HG03108 (cell line): ENCODE measurements around the gene SREBF1.

ENCODE experiments used
- ATAC-seq: cut with Tn5 transposase; IDR thresholded peaks from one replicate; pipeline ENCODE4 v1.9.1; 2021; ENCODE audit warnings: moderate library complexity; ENCODE audit not compliant: unreplicated experiment

The SREBF1 gene

DNA sequence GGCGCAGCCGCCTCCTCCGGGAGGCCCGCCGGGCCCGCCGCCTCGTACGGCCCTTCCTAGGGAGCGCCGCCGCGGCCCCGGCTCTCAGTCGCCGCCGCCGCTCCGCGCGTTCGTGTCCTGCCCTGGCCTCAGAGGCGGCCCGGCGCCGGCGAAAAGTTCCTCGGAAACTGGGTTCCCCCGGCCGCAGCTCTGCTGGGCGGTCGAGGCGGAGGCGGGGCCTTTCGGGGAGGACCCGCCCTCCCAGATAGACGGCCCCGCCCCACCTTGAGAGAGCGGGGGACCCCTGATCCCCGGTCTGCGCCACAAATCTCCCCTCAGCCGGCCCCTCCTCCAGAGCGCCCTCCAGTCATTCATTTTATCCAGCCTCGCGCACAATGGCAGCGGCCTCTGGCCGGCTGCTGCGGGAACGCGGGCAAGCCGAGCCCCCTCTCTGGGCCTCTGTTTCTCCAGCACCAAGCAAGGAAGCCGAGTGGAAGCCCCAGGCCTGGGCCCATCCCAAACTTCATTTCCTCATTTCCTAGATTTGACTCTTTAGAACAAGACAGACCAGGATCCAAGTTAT lies at the start of gene SREBF1:
SREBF1 (minus strand) TSS at position 169 of the 562 bp plus-strand sequence. CDS start 169 bp downstream, outside the sequence.
- peak; percentile 22 for ATAC-seq

- no peak for ATAC-seq
Measured at GRCh38 chr17:17886226-17886625, 49.4 kb upstream of the SREBF1 start.

- ATAC-seq: no peak
Measured at GRCh38 chr17:17884391-17885357, 47.9 kb upstream of the SREBF1 start.

DNA sequence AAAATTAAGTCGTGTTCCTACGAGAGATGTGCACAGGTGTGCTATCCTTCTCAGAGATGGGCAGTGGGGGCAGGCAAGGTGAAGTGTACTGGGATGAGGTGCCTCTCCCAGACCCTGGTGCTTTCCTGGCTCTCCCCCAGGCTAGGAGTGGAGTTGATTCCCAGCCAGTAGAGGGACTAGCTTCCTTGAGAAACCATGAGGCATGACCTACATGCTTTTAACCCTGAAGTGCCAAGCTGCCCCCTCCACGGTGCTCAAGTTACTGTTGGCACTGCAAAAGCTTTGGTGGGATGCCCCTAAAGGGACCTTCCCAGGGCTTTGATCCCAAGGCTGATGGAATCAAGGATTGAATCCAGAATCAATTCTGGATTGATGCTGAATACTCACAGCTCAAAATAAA lies 47.0 kb upstream of the SREBF1 start:
- no peak for ATAC-seq

DNA sequence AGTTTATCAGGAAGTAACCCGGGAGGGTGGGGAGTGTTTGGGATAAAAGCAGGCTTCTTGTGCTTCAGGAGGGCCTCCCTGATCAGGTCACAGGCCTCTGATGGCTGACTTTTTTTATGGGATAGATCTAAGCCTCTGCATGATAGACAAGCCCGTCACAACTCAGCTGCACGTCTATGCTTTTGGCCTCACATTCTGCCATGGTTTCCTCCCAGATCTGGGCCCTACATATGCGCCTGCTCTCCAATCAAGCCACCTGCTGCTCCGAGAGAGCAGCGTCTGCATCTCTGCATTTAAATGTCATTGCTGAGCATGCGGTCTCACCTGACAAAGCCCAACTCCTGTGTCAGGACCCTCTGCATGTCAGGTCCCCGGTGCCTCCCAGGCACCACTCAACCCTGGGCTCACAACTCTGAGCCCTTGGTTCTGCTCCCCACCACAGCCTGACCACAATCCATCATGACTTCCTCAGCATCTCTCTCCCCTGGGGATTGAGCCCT lies 45.3 kb upstream of the SREBF1 start:
- ATAC-seq: no peak

- ATAC-seq: no peak
Measured at GRCh38 chr17:17880577-17881196, 43.9 kb upstream of the SREBF1 start.

- no peak for ATAC-seq
Measured at GRCh38 chr17:17877529-17878358, 41.0 kb upstream of the SREBF1 start.

DNA sequence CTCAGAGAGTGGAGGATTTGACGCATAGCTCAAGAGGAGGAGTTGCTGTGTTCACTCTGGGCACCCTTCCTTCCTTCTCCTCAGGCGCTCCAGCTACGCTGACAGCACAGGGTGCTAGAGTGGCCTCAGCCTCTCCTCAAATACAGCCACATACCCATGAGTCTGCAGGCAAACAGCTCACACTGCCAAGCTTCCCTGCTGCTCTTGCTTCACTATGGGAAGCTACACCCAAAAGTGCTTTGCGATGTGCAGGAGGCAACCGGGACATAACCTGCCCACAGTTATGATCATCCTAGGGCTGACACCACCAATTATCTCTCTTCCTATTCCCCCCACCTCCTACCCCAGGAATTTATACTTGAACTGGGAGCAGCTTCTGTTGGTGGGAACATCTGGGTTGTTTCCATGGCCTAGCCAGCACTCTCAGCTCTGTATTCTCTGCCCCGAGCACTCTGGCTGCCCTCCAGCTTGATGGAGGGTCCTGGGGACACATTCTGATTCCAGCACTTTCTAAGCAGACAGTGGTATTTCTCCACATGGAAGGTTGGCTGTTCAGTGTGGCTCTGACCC lies 40.3 kb upstream of the SREBF1 start:
- no peak for ATAC-seq

GRCh38 chr17:17874478-17874877 lies 37.7 kb upstream of the SREBF1 start:
- ATAC-seq: no peak

- ATAC-seq: no peak
Measured at GRCh38 chr17:17873450-17873991, 36.7 kb upstream of the SREBF1 start.

- ATAC-seq: no peak
Measured at GRCh38 chr17:17872547-17873345, 36.0 kb upstream of the SREBF1 start.

DNA sequence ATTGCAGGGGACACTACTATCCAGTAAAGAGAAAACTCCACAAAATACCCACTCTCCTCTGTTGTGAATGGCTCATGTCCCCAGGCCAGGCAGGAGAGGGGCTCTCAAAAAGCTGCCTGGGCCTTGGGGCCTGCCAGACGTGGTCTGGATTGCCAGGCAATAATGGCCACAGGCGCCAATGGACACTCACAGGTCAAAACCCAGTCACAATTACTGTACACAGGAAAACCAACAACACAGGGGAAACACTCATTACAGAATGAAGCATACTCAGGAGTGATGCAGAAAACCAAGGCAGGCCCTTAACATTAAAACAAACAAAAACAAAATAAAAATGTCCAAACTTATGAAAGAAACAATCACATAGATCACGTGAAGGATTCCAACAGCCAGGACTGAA lies 35.1 kb upstream of the SREBF1 start:
- no peak for ATAC-seq

GRCh38 chr17:17870247-17870646 lies 33.5 kb upstream of the SREBF1 start:
- ATAC-seq: no peak

DNA sequence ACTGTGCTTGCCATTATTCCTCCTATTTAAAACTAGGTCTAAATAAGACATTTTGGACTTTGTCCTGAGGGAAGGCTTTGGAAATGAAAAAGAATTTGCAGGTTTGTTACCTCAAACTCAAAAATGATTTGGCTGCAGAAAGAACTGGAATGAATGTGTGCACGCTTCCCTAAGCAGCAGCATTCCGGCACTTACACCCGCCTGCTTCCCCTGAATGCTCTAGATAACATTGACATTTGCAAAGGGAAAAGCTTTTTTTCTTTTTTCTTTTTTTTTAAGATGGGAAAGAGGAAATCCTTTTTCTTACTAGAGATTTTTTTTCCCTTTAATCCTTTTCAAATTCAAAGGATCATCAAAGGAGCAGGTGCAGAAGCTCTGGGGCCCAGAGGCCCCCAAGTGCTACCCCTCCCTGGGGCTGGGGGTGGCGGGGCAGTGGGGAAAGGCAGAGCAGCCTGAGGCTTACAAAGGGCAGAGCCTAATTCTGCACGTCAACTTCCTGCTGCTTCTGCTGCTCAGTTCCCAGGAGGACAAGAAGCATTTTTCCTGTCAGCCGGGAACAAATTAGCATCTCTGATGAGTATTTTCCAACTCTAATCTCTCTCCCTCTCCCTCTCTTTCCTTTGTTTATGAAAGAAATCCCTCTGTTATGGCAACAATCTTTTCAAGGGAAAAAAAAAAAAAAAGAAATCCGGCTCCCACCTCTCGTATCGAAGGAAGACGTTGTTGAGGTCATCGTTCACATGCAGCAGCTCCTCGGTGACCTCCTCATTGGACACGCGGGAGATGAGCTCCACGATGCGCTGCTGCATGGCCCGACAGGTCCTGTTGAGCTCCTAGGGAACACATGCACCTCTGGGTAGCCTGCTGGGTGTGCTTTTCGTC lies 32.1 kb upstream of the SREBF1 start:
- ATAC-seq: no peak

- no peak for ATAC-seq
Measured at GRCh38 chr17:17866897-17867296, 30.1 kb upstream of the SREBF1 start.

DNA sequence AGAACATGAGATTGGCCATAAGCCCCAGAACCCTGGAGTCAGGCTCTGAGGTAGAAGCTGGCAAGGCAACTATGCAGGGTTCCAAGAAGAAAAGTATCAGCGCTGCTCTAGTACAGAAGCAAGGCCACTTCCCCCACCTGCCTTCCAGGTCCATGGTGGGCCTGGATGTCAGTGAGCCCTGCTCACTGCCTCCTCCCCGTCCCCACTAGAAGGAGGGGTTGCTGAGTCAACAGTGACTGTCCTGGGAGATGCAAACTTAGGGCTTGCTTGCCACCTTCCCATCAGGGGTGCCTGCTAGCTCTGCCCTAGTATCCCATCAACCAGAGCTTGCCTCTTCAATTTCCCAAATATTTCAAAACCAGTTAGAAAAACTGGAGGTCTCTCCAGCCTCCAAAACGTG lies 29.6 kb upstream of the SREBF1 start:
- no peak for ATAC-seq

DNA sequence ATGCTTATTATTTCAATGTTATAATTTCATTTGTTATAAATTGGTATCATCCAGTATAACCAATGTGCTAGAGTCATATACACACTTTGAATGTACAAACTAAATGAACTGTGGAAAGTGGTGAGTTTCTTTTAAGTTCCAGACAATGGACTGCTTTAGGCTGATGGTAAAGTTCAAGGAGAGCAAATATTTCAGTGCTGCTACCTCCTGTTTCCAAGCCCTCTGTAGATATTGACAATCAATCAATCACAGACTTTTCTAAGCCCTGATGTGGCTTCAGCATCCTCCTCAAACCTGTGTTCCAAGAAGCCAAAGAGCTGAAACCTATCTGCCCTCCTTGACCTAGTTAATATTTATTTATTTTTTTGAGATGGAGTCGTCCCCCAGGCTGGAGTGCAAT lies 28.2 kb upstream of the SREBF1 start:
- no peak for ATAC-seq

DNA sequence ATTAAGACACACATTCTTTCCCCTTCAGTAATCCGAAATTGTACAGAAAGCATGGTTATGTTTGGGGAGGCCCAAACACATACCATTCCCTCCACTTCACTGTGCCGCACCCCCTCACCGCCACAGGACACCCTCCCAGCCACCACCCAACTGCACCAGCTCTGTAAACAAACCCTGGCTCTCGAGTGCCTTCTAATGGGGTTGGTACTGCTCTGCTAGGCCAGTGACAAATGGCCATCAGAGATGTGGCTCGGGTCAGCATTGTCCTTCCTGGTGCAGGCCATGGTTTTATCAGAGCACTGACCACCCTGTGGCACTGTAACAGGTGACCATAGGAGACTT lies 24.0 kb upstream of the SREBF1 start:
- ATAC-seq: no peak
